IMR-90 (cell line): ENCODE measurements around the gene TANGO2. TPM values are rescaled to one million over a fixed set of nuclear protein-coding genes. Genes with fewer than 3 reads are reported as not detected.

Source experiments
- ATAC-seq: fragments of 200-7000 bp; cut with Tn5 transposase; 2 replicates; pipeline ENCODE4 v1.9.1; 2020; ENCODE audit warnings: low read depth, mild to moderate bottlenecking, moderate library complexity
- BruUV-seq: library from RNA; stranded (reverse); fragments of 400-500 nt; replicated peaks from 2 replicates; lab custom pipeline; 2021; lab: Mats Ljungman, UMichigan
- CTCF ChIA-PET: fragments of 300-600 bp; formaldehyde crosslinking; extraction: SDS; loops from one replicate; lab custom pipeline; 2021; ENCODE audit warnings: antibody characterized with exemption; lab: Yijun Ruan, JAX
- POLR2A ChIA-PET: fragments of 300-600 bp; sonication (Branson Sonifier 250); formaldehyde crosslinking; loops from one replicate; lab custom pipeline; 2022; ENCODE audit warnings: antibody characterized with exemption; ENCODE audit not compliant: unreplicated experiment; lab: Charles Lee
- DNase-seq: peaks from one replicate; pipeline ENCODE4 v3.0.0; 2013
- H2AFZ ChIP-seq: replicated peaks from 2 replicates; pipeline ENCODE3; 2013; ENCODE audit warnings: low read length, mild to moderate bottlenecking; ENCODE audit not compliant: poor library complexity
- H2AK5ac ChIP-seq: 2 replicates; pipeline ENCODE4 v1.6.1; 2013; ENCODE audit warnings: low read depth, low read length, inconsistent platforms
- H2AK9ac ChIP-seq: replicated peaks from 2 replicates; pipeline ENCODE3; 2013; ENCODE audit warnings: mild to moderate bottlenecking, low read depth, low read length, moderate library complexity; ENCODE audit not compliant: poor library complexity
- H2BK120ac ChIP-seq: 2 replicates; pipeline ENCODE4 v1.6.1; 2013; ENCODE audit warnings: low read depth, low read length, inconsistent platforms
- H2BK15ac ChIP-seq: 3 replicates; pipeline ENCODE4 v1.6.1; 2013; ENCODE audit warnings: low read depth, low read length, inconsistent platforms
- H2BK20ac ChIP-seq: 2 replicates; pipeline ENCODE4 v1.6.1; 2013; ENCODE audit warnings: low read depth, mild to moderate bottlenecking, inconsistent platforms, low read length, moderate library complexity
- H2BK5ac ChIP-seq: 2 replicates; pipeline ENCODE4 v1.6.1; 2013; ENCODE audit warnings: mild to moderate bottlenecking, low read depth, low read length, inconsistent platforms; ENCODE audit not compliant: poor library complexity, severe bottlenecking
- H3K14ac ChIP-seq: replicated peaks from 2 replicates; pipeline ENCODE4 v1.6.1; 2013; ENCODE audit warnings: low read depth, low read length, inconsistent platforms
- H3K18ac ChIP-seq: 2 replicates; pipeline ENCODE4 v1.6.1; 2013; ENCODE audit warnings: low read depth, low read length, control low read depth
- H3K23ac ChIP-seq: 2 replicates; pipeline ENCODE4 v1.6.1; 2013; ENCODE audit warnings: low read depth, low read length, inconsistent platforms
- H3K27ac ChIP-seq: 2 replicates; pipeline ENCODE4 v1.5.1; 2013; ENCODE audit warnings: mild to moderate bottlenecking, control low read depth, low read length; ENCODE audit not compliant: insufficient read depth
- H3K27me3 ChIP-seq: 2 replicates; pipeline ENCODE4 v1.6.1; 2013; ENCODE audit warnings: low read length; ENCODE audit not compliant: control insufficient read depth, insufficient read depth
- H3K36me3 ChIP-seq: 2 replicates; pipeline ENCODE4 v1.6.1; 2013; ENCODE audit warnings: low read length, mixed read lengths; ENCODE audit not compliant: control insufficient read depth, insufficient read depth
- H3K4ac ChIP-seq: 2 replicates; pipeline ENCODE4 v1.6.1; 2013; ENCODE audit warnings: low read depth, low read length, inconsistent platforms
- H3K4me1 ChIP-seq: 2 replicates; pipeline ENCODE4 v1.6.1; 2013; ENCODE audit warnings: low read length, mixed read lengths; ENCODE audit not compliant: control insufficient read depth, insufficient read depth
- H3K4me2 ChIP-seq: 2 replicates; pipeline ENCODE4 v1.6.1; 2013; ENCODE audit warnings: low read depth, mild to moderate bottlenecking, control low read depth, low read length, moderate library complexity
- H3K4me3 ChIP-seq: 2 replicates; pipeline ENCODE4 v1.5.1; 2013; ENCODE audit warnings: low read depth, mild to moderate bottlenecking, control low read depth, low read length, moderate library complexity; ENCODE audit not compliant: insufficient read depth
- H3K56ac ChIP-seq: 2 replicates; pipeline ENCODE4 v1.6.1; 2013; ENCODE audit warnings: low read length, inconsistent platforms; ENCODE audit not compliant: insufficient read depth; ENCODE audit errors: extremely low read depth
- H3K79me1 ChIP-seq, 2 experiments: 2 replicates each; pipeline ENCODE4 v1.6.1; 2013; ENCODE audit warnings: low read length in 2 of 2, inconsistent platforms in 1 of 2, low read depth in 1 of 2
- H3K9ac ChIP-seq: 2 replicates; pipeline ENCODE4 v1.6.1; 2013; ENCODE audit warnings: low read depth, low read length, control low read depth
- H3K9me1 ChIP-seq: 2 replicates; pipeline ENCODE4 v1.6.1; 2013; ENCODE audit warnings: low read length, inconsistent platforms; ENCODE audit not compliant: insufficient read depth
- H3K9me3 ChIP-seq: 2 replicates; pipeline ENCODE4 v1.6.1; 2013; ENCODE audit warnings: low read length; ENCODE audit not compliant: control insufficient read depth, insufficient read depth
- H4K20me1 ChIP-seq: 2 replicates; pipeline ENCODE4 v1.6.1; 2013; ENCODE audit warnings: low read length, inconsistent platforms; ENCODE audit not compliant: insufficient read depth
- H4K5ac ChIP-seq: 2 replicates; pipeline ENCODE4 v1.6.1; 2013; ENCODE audit warnings: mild to moderate bottlenecking, low read depth, low read length, control low read depth
- H4K8ac ChIP-seq, 2 experiments: 2 replicates each; pipeline ENCODE4 v1.6.1; 2013; ENCODE audit warnings: low read depth in 2 of 2, low read length in 2 of 2, control low read depth in 1 of 2, inconsistent platforms in 1 of 2
- H4K91ac ChIP-seq: 2 replicates; pipeline ENCODE4 v1.6.1; 2013; ENCODE audit warnings: low read depth, low read length, inconsistent platforms; ENCODE audit not compliant: insufficient read depth
- BHLHE40 ChIP-seq: fragments of 150-350 bp; IDR thresholded peaks from 2 replicates; pipeline ENCODE4 v1.6.1; 2016; ENCODE audit warnings: mild to moderate bottlenecking, low read depth, low read length
- CHD1 ChIP-seq: IDR thresholded peaks from 2 replicates; pipeline ENCODE4 v1.6.1; 2012; ENCODE audit warnings: low read depth, low read length, improper control_type of control experiment
- WGBS, 2 experiments: methylation state at CpG; one replicate each; pipeline versions ENCODE4 v1.1.5 to v1.1.7; 2013; ENCODE audit warnings: missing lambda C conversion rate in 2 of 2; ENCODE audit not compliant: insufficient read length in 1 of 2; ENCODE audit errors: extremely low coverage in 2 of 2; 5-methylcytosine and 5-hydroxymethylcytosine counted together
- dilution Hi-C: fragments of 300-500 bp; cut with HindIII; formaldehyde crosslinking; loops from one replicate; pipeline ENCODE4 v1.14.3; 2018; ENCODE audit warnings: low sequenced_read_pairs; ENCODE audit not compliant: unreplicated experiment
- in situ Hi-C: fragments of 300-500 bp; cut with MboI; formaldehyde crosslinking; loops from 3 replicates; pipeline ENCODE4 v1.14.3; 2019; ENCODE audit warnings: low sequenced_read_pairs, inconsistent platforms, mixed read lengths
- intact Hi-C: fragments of 100-400 bp; cut with micrococcal nuclease; formaldehyde crosslinking; loops from 2 replicates; pipeline ENCODE4 v1.10.0; 2022
- polyA plus RNA-seq, 3 experiments: library from polyadenylated mRNA; depleted of rRNA; stranded (reverse); fragments of >200 nt; gene quantifications; 2 replicates each; pipeline ENCODE4 v1.2.3, GENCODE V29; 2012; ENCODE audit warnings: low replicate concordance in 1 of 3
- total RNA-seq: library from RNA; depleted of rRNA; stranded (reverse); fragments of >200 nt; gene quantifications from 2 replicates; pipeline ENCODE4 v1.2.3, GENCODE V29; 2012

The TANGO2 gene
- total and polyA plus RNA-seq, 2 of the 4 experiments (the other 2 are of a cell fraction): 45.1 to 75.1 TPM

DNA sequence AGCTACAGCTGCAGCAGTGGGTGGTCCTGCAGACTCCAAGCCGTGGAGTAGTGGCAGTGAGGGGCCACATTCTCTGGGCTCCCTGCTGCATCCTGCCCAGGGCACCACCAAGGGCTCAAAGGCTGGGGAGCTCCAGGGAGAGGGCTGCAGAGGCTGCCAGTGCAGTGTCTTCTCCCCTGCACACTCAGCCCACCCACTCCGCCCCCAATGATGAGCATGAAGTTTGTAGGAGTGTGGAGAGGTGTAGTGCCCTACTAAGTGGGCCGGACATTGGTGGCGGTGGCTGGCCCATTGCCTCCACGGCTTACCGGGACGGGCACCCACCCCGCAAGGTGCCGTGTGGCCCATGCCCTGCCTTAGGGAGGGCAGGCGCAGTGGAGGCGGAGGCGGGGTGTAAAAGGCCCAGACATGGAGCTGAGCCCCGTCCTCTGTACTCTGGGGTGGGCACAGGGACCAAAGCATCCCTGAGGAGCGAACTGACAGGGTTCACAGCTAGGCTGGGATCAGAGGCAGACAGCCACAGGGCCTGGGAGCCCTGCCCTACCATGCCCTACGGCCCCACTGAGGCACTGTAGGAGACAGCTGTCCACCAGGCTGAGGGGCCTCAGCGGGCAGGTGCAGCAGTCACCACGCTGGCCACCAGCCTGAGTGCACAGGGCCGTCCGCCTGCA is 23.2 kb upstream of the TANGO2 start:
- H4K8ac ChIP-seq: no peak overlapping the region
- H3K14ac ChIP-seq: no peak overlapping the region
- no peak overlapping the region for H2BK15ac ChIP-seq
- intact Hi-C loops: no loop called here
- WGBS, 2 experiments: 95% methylated on average over 8 of the region's 19 CpGs; no CpG with 5 or more reads in 1 of the 2 experiments
- H2BK20ac ChIP-seq: no peak overlapping the region
- no peak overlapping the region for H4K5ac ChIP-seq
- H2AFZ ChIP-seq: no peak overlapping the region
- H3K79me1 ChIP-seq: no peaks in the 10 kb centered on the region
- 0 out of 2 replicates have a peak, but pooled peaks cover 7% of the 10 kb centered on the region for H3K9me1 ChIP-seq
- peaks cover 17% of the 10 kb centered on the region for H3K4me1 ChIP-seq
- CTCF ChIA-PET: no interaction called here
- H2AK9ac ChIP-seq: no peak overlapping the region
- no peak overlapping the region for H3K4ac ChIP-seq
- H3K27ac ChIP-seq: no peak overlapping the region
- no peak overlapping the region for H3K9ac ChIP-seq
- in situ Hi-C loops: no loop called here
- H3K36me3 ChIP-seq: no peaks in the 10 kb centered on the region
- no peak overlapping the region for H2BK5ac ChIP-seq
- H3K18ac ChIP-seq: no peak overlapping the region
- no peaks in the 10 kb centered on the region for H4K20me1 ChIP-seq
- no peak overlapping the region for H3K4me2 ChIP-seq
- no peak overlapping the region for H2AK5ac ChIP-seq
- no peaks in the 10 kb centered on the region for H3K9me3 ChIP-seq
- H3K27me3 ChIP-seq: peaks cover 2% of the 10 kb centered on the region; the same call in 1 of the 2 replicates
- POLR2A ChIA-PET: no interaction called here
- no peak overlapping the region for H3K23ac ChIP-seq
- ATAC-seq: no peak
- BruUV-seq: no TSS peak
- no peak for DNase-seq
- H3K56ac ChIP-seq: no peak overlapping the region
- dilution Hi-C loops: no loop called here
- no peak overlapping the region for H2BK120ac ChIP-seq
- H4K91ac ChIP-seq: no peak overlapping the region
- no peak for TF ChIP-seq CHD1
- no peak for TF ChIP-seq BHLHE40
- no peak overlapping the region for H3K4me3 ChIP-seq
